ENCODE results near the gene SORL1-AS1.

- TF ChIP-seq CTCF (IDR thresholded peaks at IDR 0.05): no peak
- no peak for TF ChIP-seq EZH2 (IDR thresholded peaks at IDR 0.05)
- TF ChIP-seq EZH2phosphoT487 (IDR thresholded peaks at IDR 0.05): no peak
Observed at GRCh38 chr11:121408830-121409229, 43.9 kb downstream of the SORL1-AS1 start.
